A549 (cell line): ENCODE results near the gene EFHC1.

Source experiments
- KDM1A ChIP-seq: fragments of 200-600 bp; sonication (generic); IDR thresholded peaks from 2 replicates; pipeline ENCODE4 v1.6.1; 2016; ENCODE audit warnings: low read depth, mild to moderate bottlenecking
- TF ChIP-seq, protein P1 (sequence below): fragments of 200-600 bp; sonication (generic); IDR thresholded peaks from 2 replicates; pipeline ENCODE4 v1.6.1; 2016; ENCODE audit warnings: antibody characterized with exemption, mild to moderate bottlenecking, moderate library complexity
- TF ChIP-seq, protein P2 (sequence below): fragments of >200 bp; sonication (Bioruptor Twin); formaldehyde crosslinking; IDR thresholded peaks from 3 replicates; pipeline ENCODE4 v1.5.1; 2016

DNA sequence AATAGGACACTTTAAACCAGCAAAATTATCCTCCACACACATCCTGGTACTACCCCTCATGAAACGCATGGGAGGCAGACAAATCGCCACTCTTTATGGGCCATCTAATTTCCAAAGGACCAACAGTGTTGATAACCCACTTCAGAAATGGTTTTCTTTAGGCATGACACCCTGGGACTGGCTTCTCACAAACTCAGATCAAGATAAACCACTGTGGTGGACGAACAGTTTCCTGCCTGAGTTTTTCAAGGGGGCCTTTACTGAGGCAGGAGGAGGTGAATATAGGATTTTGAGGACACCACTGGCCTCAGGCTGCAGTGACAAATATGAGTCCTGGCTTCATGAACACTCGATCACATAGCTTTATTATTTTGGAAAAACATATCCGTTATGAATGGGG is 130.7 kb downstream of the EFHC1 start:
- TF ChIP-seq, protein P1, sequence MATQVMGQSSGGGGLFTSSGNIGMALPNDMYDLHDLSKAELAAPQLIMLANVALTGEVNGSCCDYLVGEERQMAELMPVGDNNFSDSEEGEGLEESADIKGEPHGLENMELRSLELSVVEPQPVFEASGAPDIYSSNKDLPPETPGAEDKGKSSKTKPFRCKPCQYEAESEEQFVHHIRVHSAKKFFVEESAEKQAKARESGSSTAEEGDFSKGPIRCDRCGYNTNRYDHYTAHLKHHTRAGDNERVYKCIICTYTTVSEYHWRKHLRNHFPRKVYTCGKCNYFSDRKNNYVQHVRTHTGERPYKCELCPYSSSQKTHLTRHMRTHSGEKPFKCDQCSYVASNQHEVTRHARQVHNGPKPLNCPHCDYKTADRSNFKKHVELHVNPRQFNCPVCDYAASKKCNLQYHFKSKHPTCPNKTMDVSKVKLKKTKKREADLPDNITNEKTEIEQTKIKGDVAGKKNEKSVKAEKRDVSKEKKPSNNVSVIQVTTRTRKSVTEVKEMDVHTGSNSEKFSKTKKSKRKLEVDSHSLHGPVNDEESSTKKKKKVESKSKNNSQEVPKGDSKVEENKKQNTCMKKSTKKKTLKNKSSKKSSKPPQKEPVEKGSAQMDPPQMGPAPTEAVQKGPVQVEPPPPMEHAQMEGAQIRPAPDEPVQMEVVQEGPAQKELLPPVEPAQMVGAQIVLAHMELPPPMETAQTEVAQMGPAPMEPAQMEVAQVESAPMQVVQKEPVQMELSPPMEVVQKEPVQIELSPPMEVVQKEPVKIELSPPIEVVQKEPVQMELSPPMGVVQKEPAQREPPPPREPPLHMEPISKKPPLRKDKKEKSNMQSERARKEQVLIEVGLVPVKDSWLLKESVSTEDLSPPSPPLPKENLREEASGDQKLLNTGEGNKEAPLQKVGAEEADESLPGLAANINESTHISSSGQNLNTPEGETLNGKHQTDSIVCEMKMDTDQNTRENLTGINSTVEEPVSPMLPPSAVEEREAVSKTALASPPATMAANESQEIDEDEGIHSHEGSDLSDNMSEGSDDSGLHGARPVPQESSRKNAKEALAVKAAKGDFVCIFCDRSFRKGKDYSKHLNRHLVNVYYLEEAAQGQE: no peak
- TF ChIP-seq, protein P2, sequence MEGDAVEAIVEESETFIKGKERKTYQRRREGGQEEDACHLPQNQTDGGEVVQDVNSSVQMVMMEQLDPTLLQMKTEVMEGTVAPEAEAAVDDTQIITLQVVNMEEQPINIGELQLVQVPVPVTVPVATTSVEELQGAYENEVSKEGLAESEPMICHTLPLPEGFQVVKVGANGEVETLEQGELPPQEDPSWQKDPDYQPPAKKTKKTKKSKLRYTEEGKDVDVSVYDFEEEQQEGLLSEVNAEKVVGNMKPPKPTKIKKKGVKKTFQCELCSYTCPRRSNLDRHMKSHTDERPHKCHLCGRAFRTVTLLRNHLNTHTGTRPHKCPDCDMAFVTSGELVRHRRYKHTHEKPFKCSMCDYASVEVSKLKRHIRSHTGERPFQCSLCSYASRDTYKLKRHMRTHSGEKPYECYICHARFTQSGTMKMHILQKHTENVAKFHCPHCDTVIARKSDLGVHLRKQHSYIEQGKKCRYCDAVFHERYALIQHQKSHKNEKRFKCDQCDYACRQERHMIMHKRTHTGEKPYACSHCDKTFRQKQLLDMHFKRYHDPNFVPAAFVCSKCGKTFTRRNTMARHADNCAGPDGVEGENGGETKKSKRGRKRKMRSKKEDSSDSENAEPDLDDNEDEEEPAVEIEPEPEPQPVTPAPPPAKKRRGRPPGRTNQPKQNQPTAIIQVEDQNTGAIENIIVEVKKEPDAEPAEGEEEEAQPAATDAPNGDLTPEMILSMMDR: no peak
- no peak for TF ChIP-seq KDM1A
